Kasumi-1 (cell line): Measurements from ENCODE around the gene CAB39L.

ENCODE experiments used
- DNase-seq, 2 experiments: peaks; one replicate each; lab custom pipeline; 2025; lab: John Stamatoyannopoulos, UW

The CAB39L gene

DNA sequence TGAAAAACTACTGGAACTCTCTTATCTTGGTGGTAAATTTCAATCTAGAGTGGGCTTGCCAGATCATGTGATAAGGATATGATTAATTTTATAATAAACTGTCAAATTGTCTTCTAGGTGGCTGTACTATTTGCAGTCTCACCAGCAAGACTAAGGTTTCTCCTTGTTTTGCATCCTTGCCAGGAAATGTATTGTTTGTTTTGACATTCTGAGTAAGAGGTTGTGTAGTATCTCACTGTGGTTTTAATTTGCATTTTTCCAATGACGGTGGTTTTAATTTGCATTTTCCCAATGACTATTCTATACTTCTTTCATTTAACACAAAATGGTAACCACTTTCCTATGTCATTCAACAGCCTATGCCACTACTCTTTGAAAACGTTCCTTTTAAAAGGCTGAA, 2.0 kb downstream of the CAB39L start:
- no peak for DNase-seq

DNA sequence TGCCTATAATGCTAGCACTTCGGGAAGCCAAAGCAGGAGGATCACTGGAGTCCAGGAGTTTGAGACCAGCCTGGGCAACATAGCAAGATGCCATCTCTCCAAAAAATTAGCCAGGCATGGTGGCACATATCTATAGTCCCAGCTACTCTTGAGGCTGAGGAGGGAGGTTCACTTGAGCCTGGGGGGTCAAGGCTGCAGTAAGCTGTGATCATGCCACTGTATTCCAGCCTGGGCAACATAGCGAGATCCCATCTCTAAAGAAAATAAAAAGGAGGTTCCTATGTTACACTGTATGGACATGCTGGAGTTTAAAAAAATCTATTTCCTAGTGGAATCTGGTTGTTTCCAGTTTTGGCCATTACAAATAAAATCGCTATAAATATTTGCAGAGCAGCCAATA, 2.6 kb downstream of the CAB39L start:
- DNase-seq = no peak

DNA sequence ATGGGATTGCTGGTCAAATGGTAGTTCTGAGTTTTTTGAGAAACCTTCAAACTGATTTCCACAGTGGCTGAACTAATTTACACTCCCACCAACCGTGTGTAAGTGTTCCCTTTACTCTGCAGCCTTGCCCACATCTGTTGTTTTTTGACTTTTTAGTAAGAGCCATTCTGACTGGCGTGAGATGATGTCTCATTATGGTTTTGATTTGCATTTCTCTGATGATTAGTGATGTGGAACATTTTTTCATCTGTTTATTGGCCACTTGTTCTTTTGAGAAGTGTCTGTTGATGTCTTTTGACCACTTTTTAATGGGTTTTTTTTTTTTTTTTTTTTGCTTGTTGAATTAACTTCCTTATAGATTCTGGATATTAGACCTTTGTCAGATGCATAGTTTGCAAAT, 4.3 kb downstream of the CAB39L start:
- no peak for DNase-seq

DNA sequence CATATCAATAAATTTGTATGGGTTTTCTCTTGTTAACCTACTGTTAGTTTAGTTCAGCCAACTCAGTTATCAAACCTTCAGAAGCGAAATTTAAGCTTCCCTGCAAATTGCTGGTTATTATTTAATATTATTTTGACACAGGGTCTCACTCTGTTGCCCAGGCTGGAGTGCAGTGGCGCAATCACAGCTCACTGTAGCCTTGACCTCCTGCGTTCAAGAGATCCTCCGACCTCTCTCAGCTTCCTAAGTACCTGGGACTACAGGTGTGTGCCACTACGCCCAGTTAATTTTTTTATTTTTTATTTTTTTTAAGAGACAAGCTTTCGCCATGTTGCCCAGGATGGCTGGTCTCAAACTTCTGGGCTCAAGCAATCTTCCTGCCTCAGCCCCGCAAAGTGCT, 6.2 kb downstream of the CAB39L start:
- DNase-seq = no peak

DNA sequence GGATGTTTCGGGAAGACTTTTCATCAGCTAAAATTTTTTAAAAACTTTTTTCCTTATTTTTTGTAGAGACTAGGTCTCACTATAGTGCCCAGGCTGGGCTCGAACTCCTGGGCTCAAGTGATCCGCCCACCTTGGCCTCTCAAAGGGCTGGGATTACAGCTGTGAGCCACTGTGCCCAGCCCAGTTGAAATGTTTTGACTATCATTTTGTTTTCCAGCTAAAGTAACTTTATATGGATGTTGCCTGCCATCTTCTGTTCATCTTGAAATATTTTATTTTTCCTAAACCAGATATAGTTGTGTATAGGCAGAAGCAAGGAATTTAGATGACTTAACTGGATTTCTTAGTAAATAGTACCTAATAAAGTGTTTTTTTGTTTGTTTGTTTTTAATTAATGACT, 7.0 kb downstream of the CAB39L start:
- peak; percentile 23 to 49 for DNase-seq

DNA sequence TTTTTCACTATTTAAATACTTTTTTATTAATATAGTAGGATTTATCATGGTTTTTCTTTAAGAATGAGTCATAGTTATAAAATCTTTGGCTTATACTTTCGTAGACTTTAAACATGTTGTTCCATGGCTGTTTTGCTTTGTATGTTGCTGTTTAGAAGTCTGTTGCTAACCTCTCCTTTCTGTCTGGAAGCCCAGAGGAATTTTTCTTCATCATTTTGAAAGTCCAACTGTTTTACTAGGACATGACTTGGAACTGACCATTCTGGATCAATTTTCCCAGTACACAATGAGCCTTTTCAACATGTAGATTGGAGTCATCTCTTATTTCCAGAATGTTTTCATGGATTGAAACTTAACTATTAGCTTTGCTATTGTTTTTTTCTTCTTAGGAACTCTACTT, 7.9 kb downstream of the CAB39L start:
- no peak for DNase-seq

DNA sequence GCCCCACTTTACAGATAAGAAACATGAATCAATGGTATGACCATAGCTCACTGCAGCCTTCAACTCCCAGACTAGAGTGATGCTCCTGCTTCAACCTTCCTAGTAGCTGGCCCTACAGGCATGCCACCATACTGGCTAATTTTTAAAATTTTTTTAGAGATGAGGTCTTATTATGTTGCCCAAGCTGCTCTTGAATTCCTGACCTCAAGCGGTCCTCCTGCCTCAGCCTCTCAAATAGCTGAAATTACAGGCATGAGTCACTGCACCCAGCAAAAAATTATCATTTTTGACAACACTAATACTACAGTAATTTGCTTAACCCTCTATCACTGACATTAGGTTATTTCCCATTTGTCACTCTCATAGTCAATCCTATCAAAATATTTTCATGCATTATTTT, 14.7 kb downstream of the CAB39L start:
- no peak for DNase-seq

DNA sequence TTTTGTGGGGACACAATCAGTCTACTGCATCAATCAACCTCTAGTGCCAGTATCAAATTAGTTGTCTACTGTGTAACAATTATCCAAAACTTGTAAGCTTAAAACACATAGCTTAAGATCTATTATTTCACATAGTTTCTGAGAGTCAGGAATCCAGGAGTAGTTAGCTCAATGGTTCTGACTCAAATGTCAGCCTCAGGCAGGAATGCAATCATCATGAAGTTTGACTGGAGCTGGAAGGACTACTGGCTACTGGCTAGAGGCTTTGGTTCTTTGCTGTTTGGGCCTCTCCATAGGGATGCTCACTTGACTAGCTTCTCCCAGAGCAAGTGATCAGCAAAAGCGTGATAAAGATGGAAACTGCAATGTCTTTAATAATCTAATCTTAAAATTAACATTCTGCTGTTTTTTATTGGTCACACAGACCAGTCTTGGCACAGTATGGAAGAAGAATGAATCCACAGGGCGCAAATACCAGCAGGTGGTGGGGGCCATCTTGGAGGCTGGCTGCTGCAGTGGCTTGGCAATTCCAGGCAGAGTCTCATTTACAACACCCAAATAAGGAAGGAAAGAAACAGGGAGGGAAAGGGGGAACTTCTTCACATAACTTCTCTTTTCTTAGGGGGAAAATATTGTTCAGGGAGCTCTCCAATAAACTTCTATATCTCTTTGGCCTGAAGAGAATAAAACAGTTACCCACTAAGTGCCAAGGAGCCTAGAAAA, 15.7 kb downstream of the CAB39L start:
- peak; percentile 60 to 65 for DNase-seq

DNA sequence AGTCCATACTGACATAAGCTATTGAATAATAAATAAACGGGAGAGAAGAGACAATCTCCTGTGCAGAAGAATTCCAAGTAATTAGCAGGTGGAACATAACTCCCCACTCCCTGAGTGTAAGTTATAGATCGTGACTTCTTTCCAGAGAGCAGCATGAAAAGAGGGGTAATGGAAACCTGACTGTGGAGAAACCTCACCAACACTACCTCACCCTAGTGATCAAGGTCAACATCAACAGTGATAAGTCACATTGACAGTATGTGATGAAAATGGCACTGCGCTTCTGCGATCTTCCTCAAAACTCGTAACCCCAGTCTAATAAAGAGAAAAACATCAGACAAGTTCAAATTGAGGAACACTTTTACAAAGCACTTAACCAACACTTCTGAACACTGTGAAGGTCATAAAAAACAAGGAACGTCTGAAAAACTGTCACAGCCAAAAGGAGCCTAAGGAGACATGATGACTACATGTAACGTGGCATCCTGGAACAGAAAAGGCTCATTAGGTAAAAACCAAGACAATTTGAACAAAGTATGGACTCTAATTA, 19.8 kb downstream of the CAB39L start:
- DNase-seq = no peak

DNA sequence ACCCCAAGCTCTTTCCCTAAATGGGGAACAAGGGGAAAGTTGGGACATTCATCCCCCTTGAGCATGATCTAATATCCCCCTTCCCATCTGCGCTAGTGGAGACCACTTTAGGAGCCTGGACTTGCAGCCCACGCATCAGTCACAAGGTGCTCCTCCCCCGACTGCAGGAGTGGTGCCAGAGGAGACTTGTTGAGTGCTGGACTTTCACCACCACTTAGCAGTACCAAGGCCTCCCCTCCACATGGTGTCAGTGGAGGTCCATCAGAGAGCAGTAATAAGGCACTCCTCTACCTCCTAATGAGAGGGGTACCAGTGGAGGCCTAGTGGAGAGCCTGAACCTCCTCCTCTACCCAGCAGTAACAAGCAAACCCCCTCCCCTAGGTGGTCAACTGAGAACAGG, 22.5 kb downstream of the CAB39L start:
- no peak for DNase-seq

DNA sequence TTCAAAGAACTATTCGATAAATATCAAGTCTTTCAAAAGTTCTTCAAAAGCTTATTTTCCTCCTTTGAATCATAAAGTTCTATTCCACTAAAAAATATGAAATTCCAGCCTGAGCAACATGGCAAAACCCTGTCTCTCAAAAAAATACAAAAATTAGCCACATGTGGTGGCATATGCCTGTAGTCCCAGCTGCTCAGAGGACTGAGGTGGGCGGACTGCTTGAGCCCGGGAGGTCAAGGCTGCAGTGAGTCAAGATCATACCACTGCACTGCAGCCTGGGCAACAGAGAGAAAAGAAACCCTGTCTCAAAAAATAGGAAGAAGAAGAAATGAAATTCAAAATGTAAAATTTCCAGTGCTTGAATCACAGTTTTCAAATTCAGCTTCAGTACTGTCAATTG, 24.6 kb downstream of the CAB39L start:
- no peak for DNase-seq

DNA sequence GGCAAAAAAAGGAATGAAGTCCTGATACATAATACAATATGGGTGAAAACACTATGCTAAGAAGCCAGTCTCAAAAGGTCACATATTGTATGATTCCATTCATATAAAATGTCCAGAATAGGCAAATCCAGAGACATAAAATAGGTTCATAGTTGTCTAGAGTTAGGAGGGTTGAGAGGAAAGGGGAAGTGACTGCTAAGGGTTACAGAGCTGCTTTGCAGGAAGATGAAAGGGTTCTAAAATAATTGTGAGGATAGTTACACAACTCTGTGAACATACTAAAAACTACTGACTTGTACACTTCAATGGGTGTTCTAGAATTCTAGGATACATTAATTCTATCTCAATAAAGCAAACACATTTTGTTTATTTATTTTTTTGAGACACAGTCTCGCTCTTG, 25.7 kb downstream of the CAB39L start:
- DNase-seq = peak; percentile 85 to 91

DNA sequence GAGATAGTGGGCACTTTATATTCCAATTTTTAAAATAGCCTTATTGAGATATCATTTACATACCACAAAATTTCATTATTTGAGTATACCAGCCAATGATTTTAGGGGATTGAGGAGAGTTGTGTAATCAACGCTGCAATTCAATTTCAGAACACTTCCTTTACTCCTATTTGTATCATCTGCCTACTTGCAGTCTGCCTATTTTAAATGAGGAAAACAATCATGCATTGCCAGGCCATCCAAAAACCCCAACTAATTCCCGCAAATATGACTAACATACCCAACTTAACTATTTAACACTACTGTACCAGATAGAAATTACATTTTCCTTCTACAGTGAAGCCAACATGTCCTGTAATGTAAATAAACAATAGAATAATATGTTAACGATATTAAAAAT, 26.7 kb downstream of the CAB39L start:
- no peak for DNase-seq

DNA sequence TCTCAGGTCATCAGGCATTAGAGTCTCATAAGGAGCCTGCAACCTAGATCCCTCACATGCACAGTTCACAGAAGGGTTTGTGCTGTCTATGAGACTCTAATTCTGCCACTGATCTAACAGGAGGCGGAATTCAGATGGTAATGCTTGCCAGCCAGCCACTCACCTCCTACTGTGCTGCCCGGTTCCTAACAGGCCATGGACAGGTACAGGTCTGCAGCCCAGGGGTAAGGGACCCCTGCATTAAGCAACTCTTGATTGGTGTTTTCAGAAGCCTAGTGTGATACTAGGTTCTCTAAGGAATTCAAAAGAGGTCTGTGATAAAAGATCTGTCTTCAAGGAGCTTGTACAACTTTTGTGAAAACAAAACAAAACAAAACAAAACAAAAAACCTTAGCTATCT, 31.1 kb downstream of the CAB39L start:
- DNase-seq = no peak

DNA sequence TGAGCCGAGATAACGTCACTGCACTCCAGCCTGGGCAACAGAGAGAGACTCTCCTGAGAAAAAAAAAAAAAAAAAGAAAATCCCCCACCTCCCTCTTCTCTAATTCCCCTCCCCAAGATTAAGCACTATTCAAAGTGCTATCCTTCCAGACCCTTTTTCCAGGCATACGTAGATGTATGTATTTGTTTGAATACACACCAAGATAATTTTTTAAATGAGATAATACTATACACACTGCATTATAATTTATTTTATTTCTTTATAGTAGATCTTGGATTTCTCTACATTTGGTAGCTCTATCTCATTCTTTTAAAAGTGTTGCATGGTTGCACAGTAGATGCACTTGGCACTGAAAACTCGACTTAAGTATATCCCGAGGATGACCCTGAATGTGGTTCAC, 32.5 kb downstream of the CAB39L start:
- DNase-seq = no peak

DNA sequence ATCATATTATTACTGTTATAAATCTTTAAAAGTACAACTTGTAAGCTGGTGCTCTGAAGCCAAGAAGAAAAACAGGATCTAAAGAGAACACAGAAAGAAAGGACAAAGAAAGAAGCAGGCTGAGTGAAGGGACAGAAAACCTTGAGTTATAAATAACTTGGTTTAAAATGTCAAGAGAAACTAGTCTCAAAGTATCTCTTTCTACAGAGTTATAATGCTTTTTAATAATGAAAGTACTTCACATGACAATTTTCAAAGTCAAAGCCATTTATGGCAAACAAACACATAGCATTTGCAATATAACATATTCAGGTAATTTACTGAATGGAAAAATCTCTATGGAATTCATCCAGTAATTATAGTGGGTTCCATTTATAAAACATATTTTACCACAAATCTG, 33.4 kb downstream of the CAB39L start:
- no peak for DNase-seq

DNA sequence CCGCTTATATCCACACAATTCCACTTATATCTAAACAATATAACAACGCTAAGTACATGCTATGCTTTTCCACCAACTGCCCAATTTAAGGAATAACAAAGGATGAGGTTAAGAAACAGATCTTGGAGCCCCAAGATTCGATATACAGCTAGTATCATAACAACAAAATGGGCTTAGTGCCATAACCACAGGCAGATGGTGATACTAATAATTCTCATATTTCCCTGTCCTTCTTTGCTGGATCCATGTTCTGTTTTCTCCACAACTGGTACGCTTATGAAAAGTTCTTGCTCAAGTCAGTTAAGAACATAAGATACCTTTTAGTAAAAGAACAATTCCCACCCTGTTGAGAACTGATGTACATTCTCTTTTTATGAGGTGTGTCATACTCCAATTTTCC, 33.9 kb downstream of the CAB39L start:
- no peak for DNase-seq

DNA sequence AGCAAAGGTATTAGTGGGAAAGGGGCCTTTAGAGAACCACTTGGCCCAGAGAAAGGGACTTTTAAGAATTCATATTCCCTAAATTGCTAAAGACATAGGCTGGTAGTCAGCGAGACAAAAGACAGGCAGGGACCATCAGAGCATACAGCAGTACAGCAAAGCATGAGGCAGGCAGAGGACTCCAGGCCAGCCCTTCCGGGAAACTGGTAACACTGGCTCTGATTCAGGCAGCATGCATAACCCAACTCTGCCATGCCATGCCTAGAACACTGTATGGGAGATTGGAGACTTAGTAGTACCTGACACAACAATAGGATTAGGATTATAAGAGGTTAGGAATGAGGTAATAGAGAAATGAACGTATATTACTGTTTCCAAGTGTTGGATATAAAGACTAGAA, 34.9 kb downstream of the CAB39L start:
- no peak for DNase-seq

DNA sequence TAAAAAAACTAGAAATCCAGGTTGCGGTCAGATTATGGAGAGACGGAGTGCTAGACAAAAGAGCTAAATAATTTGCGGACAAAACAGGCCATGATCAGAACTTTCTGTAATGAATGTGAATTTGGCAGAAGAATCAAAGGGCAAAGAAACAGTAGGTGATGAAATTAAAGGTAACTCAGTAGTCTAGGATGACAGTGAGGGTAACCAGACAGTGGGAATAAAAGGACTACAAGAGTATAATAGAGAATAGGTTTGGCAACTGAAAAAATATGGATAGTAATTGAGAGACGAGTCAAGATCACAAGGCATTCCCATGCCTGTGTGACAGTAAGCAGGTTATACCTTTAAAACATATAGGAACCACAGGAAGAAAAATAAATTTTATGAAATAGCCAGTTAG, 35.9 kb downstream of the CAB39L start:
- DNase-seq = no peak

DNA sequence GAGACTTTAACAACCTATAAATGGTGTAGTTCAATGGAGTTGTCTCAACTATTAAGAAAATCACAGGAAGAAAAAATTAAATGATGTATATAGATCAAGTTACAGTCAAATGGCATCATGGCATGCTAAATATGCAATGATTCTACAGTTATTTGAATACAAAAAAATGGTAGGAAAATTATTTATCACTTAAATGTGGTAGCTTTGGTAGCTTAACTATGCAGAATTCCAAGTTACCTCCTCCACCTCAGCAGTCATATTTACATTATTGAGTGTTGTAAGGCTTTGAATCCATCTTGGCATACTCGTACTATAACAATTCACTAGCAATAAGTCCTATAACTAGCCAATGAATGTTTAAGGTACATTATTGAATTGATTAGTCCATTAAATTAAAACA, 36.8 kb downstream of the CAB39L start:
- no peak for DNase-seq

DNA sequence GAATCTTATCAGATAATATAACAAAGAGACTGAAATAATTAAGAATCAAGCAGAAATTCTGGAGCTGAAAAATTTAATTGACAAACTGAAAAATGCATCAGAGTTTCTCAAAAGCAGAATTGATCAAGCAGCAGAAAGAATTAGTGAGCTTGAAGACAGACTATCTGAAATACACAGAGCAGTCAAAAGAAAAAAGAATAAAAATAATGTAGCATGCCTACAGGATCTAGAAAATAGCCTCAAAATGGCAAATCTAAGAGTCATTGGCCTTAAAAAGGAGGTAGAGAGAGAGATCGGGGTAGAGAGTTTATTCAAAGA, 39.2 kb downstream of the CAB39L start:
- DNase-seq = no peak

DNA sequence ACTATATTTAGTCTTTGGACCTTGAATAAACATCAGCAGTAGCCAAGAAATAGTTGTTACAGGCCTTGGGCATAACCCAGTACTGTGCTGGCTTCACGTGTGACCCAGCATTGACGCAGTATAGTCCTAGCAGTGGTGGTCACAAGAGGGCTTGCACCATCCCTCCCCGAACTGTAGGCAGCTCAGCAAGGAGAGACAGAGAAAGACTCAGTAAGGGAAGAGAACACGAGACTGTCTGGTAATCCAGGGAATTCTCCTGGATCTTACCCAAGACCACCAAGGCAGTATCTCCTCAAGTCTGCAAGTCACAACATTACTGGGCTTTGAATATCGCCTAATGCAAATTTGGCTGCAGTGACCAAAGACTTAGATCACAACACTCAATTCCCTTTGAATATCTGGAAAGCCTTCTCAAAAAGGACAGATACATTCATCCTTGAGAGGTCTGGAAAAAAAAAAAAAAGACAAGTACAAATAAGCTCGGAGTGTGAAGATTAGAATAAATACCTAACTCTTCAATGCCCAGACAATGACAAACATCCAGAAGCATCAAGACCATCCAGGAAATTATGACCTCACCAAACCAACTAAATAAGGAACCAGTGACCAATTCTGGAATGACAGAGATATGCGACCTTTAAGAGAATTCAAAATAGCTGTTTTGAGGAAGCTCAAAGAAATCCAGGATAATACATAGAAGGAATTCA, 39.7 kb downstream of the CAB39L start:
- no peak for DNase-seq

DNA sequence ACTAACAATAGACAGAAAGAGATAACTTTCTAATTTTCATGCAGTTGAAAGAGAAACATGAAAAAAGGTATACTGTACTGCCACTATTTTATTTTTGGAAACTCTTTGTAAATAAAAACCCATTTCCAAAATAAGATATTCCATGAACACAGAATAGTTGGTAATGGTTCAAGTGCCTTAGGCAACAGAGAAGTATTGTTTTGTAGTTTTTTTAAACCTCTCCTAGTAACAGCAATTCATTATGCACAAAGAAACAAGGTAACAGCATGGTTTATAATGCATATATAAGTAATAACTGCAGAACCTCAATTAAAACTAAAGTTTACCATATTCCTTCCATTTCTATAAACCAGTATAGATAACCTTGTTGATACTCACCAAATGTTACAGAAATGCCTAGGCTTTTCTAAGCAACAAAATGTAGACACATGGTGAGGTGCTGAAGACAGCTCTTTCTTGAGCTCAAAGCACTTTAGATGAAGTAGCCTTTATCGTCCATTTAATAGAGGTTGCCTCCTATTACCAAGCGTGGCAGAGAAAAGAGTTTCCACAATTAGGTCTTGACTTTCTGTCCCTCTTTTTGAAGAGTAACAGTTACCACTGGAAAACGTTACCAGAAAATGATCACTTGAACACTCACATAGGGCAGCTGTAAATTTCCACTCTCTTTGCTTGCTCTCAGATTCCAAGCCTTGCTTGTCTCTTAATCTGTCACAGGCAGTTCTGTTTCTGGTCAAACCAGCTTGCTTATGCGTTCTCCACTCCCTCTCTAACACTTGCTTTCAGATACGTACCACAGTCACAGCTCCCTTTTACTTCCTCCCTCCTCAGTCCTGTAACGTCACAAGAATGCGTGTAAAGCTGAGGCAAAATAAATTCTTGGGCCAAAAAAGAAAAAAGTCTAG, 42.9 kb downstream of the CAB39L start:
- DNase-seq = peak; percentile 41 to 48
